HG02884 (cell line): ENCODE results near the gene RNF31.

Experiments
- ATAC-seq: cut with Tn5 transposase; IDR thresholded peaks from one replicate; pipeline ENCODE4 v1.9.1; 2021; ENCODE audit warnings: mild to moderate bottlenecking, moderate library complexity; ENCODE audit not compliant: unreplicated experiment

The RNF31 gene

DNA sequence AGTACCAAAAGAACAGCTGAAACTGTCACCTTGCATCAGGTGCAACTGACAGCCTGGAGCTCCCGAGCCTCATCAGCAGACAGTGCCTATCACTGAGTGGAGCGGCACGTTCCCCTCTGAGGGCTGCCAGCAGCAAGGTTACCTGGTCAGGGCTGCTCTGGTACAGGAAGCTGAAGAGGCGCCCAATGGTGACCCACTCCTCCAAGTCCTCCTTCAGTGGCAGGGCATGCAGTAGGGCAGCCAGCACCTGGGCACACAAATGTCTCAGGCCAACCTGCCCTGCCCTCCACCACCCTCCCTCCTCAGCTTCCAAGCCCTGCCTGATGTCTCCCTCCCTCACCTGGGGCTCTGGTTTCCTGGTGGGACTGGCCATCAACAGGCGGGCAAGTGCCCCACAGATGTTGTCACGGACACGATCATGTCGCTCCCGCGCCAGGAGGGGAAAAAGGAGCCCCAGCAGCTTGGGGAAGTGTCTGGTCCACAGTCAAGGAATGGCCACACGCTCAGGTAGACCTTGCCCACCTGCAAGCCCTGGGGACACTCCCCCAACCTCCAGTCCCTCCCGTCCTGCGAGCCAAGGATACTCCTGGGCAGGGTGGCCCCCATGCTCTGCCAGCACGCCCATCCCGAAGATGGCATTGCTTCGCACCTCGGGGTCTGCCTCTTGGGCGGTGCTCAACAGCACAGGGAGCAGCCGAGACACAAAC is 34.2 kb downstream of the RNF31 start:
- ATAC-seq: no peak

DNA sequence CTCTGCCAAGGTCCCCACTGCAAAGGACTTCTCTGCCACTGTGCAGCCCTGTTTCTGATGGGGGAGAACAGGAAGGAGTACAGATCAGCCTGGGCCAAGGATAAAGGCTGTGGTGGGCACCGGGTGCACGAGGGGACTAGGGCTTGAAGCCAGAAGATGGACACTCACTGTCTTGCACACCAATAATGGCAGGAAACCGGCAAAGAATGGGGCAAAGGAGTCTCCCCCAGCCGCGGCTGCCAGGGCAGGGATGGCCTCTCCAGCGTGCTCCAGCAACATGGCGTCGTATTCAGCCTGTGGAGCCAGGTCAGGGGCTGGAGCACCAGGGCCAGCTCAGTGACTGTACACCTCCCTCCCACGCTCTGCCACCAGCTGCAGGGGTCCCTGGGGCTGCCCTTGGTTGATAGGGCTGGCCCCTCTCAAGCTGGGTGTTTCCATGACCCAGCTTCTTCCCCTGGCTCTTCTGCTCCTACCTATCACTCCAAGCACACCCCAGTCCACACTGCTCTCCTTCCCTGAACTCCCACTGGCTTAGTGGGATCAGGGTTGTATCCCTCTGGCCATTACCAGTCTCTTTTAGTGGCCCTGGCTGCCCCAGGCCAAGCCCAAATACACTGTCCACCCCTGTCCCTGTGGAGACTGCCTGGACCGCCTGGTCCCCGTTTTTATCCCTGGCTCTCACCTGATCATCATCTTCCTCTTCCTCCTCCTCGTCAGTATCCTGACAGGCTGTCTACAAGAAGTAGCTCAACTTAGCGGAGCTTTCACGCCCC is 35.0 kb downstream of the RNF31 start:
- no peak for ATAC-seq

DNA sequence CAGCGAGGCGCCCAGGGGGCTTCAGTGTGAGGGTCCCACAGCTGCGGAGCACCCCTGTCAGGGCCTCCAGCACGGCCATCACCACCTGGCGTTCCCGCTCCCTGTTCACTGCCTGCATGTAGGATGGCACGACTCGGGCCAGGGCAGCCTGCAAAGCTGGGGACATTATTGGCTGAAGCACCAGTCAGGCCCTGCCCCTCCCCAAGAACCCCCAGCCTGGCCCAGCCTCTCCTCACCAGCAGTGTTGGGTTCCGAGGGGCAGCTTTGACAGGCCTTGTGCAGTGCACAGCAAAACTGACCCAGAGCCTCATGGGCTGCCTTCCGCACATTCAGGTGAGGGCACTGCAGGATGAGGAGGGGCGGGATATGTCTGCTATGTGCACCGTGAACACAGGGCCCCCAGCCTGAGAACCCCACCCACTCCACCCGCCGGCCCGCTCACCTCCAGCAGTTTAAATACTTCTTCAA is 35.8 kb downstream of the RNF31 start:
- no peak for ATAC-seq

DNA sequence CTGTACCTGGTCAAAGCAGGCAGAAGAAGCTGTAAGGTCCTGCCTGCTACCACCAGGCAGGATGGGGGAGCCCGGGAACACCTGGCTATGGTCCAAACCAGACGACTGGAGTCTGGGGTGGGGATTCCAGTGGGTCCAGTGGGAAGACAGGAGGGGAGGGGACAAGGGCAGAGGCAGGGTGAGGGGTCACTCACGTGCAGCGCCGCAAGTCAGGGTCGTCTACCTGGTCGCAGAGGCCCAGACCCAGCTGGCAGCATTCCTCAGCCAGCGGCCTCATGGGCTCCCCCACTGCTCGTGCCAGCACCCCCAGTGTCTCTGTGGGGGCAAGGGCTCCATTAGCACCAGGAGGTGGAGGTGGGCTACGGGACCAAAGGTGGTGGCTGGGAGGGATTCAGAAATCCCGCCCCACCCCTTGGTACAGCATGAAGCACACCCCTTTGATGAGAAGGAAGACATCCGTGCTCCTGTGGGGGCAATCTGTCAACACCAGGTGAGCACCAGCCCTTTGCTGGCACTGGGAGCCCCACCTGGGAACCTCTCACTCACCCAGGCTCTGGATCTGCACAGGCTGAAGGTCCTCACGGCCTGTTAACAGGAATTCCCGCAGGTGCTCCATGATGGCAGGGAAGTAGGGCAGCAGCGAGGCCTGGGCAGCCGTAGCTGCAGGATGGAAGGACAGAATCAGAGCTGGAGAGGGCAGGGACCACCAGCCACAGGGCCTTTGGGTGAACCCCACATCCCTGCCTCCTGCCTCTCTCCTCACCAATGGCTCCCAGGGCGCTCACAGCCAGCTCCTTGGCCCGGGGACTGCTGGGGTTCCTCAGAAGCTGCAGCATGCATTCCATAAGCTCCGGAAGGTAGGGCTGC is 37.0 kb downstream of the RNF31 start:
- no peak for ATAC-seq

DNA sequence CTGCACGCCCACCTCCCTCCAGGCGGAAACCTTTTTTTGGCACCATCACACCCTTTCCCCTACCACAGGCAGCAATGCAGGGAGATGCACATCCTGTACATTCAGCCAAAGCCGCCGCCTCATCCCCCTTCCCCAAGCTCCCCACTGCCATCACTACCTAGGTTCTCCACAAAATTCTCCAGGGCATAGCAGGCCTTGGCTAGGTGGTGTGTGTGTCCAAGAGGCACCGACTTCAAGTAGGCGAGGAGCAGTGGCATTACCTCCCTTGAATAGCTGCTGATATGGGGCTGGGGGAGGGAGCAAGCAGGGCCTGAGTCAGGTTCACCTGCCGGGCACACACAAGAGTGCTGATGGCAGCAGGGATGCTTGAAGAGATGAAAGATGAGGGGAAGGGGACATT is 37.7 kb downstream of the RNF31 start:
- ATAC-seq: no peak

DNA sequence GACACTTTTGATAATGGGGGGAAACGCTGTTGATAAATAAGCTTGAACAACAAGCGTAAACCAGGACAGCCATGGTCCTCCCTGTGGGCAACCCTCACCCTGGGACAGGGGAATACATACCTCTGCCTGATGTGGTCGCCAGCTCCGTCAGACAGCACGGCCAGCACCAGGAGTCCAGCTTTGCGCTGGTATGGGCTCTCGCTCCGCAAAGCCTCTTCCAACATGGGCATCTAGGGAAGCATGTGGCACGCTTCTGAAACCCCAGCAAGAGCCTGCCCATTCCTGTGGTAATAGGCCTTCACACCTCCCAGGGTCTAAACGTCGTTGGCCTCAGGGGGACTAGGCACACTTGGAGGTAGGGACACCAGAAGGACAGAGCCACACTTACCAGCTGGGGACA is 38.4 kb downstream of the RNF31 start:
- no peak for ATAC-seq

DNA sequence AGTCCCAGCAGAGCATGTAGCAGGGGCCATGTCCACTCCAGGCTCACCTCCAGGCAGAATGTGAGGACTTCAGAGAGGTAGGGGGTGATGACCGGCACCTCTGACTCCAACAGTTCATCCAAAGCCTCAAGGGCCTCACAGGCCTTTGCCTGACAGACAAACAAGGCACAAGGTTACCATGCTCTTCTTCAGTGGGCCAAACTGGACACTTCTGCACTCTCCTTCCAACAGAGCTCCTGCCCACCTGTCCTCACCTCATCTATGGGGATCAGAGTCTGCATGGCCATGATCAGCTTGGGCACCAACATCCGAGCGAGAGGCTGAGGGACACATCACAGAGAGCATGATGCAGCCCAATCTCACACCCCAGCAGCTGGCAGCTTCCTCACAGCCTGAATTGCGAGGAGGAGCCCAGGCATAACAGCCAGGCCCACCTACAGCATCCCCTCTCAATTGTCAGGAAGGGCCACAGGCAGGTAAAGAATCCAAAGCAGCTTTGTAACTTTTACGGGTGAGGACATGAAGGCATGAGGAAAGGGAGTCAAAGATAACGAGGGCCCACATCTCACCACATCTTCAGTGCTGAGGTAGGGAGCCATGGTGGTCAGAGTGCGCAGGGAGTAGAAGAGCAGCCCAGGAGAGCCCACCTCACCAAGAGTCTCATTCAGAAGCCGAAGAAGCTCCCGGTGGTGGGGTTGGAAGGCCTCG is 39.7 kb downstream of the RNF31 start:
- no peak for ATAC-seq

DNA sequence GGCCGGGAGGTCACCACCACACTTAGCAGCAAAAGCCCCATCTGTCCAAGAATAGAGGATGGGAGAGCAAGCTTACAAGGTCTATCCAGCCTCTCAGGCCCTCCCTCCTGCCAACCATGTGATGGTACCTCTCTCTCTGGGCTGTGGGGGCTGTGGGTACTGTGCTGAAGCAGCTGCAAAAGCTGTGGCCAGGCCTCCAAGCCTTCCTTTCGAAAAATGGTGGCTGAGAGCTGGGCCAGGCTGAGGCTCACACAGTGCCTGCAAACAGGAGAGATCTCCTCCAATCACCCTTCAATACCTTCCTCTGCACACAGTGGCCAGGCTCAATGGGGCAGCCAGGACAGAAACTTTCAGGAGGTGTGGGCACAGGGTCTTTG is 40.2 kb downstream of the RNF31 start:
- no peak for ATAC-seq

DNA sequence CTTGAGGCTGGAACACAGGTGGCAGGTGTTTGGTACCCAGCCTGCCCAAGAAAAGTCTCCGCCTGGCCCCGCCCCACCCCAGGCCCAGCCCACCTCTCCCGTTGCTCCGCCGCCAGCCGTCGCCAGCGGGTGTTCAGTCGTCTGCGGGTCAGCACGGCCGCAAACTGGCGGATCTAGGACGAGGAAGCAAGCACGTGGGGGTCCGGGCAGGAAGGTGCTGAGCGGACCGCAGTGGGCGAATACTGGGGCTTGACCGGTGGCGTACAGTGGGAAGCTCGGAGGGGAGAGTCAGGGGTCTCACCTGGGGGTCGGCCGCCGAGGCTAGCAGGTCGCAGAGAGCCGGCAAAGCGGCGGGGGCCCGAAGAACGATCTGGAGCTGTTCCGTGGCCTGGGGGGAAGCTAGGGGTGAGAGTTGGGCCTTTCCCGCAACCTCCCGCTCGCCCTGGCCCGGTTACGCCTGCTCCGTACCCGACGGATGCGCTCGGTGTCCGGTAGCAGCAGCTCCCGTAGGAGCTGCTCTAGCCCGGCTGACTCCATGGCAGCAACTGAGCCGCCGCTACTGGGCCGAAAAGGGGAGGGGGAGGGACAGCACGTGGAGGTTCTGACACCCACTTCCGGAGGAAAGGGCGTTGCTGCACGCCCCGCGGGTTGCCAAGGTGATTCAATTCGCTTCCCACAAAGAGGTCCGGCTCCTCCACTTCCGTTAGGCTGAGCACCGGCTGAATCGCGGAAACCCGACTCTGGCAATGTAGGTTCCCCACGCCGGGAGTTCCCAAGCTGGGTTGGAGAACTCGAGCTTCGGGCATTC is 41.2 kb downstream of the RNF31 start, which contains the start of gene IPO4:
TSS of gene IPO4 (minus strand) at position 566 of the 808 bp plus-strand sequence. CDS start at position 537, 29 bp downstream.
- ATAC-seq: peak; percentile 87

DNA sequence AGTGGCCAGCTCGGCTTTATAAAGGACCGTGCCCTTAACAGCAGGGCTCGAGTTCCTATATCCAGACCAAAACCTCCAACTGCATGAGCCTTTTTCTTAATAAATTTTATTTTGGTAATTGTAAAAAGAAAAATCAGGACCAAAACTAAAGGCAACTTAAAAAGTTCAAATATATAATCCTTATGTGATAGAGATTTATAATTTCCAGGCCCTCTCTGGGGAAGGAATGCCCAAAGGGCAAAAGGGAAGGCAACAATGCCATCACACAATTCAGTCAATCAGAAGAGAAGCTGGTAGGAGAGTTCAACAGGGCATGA is 41.7 kb downstream of the RNF31 start:
- ATAC-seq: no peak

DNA sequence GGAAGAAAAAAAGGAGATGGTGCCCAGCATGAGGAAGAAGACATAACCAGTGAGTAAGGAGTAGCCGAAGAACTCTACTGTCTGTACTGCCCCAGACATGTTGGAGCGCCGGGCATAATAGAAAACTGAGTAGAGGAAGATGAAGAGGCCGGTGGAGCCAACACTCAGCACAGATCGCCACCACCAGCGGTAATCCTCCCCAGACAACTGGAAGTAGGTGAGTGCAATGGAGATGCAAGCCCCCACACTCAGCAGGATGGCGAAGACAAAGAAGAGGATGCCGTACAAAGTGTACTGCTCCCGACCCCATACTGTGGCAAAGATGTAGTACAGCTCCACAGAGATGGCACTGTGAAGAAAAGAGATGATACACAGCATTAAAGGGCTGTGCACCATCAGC is 42.2 kb downstream of the RNF31 start:
- no peak for ATAC-seq

DNA sequence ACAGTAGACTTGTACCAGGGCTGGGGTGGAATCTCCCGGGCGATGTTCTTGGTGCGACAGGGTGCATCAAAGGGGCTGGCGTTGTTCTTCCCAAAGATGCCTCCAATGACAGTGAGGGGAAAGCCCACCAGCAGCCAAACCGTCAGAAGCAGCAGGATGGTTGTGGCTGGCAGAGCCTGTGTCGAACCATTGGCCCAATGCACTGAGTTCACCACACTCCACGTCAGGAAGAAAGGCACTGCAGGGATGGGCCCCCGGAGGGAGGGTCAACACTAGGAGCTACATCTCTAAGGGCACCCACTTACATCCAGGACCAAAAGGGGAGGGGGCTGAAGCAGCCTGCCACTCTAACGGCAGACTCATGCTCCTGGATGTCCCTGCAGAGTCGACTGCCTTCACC is 43.1 kb downstream of the RNF31 start:
- no peak for ATAC-seq

DNA sequence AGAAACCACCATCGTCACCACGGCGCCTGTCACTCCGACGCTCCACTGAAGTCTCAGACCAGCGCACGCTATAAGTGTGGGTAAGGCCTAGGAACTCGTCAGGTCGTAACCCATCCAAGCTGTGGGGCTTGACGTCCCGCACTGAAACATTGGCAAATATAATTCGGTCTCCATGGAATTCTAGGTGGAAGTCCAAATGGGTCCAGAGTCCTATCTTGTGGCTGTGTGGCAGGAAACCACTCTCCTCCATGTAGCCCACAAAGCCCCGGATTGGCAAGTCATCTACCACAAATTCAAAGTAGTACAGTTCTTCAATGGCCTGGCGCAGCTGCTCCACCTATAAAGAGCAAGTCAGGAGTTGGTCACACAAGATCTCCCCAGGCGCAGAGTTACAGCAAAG is 45.6 kb downstream of the RNF31 start:
- no peak for ATAC-seq

DNA sequence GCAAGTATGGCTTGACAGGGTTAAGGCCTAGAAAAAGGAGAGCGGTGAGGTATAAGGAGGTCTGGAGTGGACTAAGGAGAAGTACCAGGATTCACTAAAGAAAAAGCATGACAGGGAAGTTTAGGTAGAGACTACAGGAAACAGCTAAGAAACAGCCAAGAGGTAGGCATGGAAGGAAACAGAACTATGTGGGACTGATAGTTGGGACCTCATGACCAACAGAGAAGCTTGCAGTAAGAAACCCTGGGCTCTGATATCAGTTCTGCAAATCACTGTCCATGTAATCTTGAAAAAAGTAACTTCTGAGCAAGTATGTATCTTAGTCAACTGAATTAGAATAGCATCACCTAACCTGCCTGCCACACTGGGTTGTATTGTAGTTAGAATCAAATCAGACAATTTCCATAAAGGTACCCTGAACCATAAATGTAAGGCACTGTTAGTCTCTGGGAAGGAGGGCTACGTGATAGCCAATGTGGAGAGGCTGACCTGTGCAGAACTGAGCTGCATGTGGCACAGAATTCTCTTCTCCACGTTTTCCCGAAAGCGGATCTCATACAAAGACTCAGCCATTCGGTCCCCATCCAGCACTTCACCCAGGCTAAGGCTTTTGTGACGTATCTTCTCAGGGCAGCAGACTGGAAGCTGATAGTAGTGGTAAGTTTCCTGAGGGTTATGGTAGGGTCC is 47.0 kb downstream of the RNF31 start:
- ATAC-seq: no peak

DNA sequence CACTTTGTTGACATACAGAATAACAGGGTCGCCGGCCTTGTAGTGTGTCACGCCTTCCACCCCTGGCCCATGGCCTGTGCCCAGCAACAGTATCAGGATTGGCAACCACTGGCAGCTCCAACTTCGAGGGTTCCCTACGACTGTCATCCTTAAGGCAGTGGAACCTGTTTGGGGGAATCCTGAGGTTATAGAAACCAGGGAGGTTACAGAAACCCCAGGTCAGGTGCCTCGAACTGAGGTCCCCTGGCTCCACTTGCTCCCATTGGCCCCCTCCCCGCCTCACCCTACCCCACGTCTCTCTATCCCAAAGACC is 47.5 kb downstream of the RNF31 start:
- no peak for ATAC-seq

DNA sequence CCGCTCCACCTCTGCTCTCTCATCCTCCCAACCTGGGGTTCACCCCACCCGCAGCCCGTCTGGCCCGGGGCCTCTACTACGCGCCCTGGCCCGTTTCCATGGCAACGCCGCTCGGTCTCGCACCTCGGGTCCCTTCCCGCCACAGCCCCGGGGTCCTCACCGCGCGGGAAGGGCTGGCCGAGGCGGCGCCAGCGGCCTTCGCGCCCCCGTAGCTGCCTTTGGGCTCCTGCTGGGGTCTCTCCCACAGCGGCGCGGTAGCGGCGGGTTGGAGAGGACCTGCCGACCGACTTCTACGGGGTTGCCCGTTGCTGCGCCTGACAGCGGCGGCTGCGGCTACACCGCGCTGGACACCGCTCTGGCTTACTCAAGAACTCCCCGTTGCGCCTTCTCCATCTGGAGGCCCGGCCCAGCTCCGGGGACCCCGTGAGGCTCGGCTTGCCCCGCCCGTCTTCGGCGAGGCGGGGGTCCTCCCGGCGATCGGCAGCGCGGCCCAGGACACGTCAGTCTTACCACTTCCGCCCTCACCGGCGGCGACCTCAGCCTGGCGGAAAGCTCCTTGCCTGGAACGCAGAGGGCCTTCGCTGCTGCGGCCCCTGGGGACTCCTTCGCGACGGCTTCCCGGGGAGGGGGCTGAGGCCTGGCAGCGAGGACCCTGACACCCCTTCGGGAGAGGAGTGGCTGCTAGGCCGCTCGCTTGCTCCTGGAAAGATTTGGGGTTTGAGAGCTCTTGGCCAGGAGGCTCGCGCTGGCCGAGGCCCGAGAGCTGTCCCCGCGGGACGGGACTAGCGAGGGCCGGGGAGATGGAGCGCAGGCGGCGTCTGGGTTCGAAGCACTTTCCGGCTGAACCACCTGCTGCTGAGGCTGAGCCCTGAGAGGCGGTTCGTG is 48.1 kb downstream of the RNF31 start, which contains the start of gene TM9SF1:
TSS of gene TM9SF1 (minus strand) at position 256 of the 885 bp plus-strand sequence. CDS start 422 bp downstream, outside the sequence.
- peak; percentile 69 for ATAC-seq

DNA sequence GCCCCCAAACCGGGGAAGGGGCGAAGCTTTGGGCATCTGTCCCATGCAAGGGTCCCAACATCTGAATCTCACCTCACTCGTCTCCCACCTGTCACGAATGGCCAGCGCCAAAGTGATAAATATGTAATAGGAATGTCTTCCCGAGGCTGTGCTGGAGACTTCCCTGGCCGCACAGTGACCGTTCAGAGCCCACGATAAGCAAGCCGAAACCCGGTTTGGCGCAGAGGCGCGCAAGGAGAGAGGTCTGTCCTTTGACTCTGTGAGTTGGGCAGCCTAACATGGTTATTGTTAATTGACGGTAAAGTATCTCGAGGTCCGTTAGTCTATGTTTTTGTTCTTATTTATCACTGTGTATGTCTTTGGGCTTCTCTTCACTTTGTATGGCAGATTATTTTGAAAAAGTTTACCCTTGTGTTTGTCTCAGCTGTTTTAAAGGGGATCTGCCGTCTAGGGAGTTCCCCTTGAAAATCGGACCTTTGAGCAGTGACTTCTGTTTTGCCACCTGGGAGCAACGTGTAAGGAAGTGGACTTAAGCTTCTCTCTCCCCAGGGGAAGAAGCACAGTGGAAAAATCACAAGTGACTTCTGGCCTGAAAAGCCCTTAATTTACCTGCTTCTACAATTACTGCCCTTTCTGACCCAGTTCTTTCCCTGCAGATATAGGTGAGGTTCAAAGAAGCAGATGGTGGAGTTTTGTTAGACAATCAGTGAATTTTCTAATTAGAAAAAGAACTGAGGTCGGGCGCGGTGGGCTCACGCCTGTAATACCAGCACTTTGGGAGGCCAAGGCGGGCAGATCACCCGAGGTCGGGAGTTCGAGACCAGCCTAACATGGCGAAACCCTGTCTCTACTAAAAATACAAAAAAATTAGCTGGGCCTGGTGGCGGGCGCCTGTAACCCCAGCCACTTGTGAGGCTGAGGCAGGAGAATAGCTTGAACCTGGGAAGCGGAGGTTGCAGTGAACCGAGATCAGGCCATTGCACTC is 49.1 kb downstream of the RNF31 start:
- peak; percentile 21 for ATAC-seq
